Bladder microvascular endothelial cell (primary cell): ENCODE results near the gene PRRT1. TPM values are rescaled to one million over a fixed set of nuclear protein-coding genes. Genes with fewer than 3 reads are reported as not detected.

Experiments used
- total RNA-seq: library from RNA; depleted of rRNA; stranded (reverse); fragments of >200 nt; gene quantifications from 2 replicates; pipeline ENCODE4 v1.2.3, GENCODE V29; 2014

Gene PRRT1
- total RNA-seq: not detected in 2 replicates

DNA sequence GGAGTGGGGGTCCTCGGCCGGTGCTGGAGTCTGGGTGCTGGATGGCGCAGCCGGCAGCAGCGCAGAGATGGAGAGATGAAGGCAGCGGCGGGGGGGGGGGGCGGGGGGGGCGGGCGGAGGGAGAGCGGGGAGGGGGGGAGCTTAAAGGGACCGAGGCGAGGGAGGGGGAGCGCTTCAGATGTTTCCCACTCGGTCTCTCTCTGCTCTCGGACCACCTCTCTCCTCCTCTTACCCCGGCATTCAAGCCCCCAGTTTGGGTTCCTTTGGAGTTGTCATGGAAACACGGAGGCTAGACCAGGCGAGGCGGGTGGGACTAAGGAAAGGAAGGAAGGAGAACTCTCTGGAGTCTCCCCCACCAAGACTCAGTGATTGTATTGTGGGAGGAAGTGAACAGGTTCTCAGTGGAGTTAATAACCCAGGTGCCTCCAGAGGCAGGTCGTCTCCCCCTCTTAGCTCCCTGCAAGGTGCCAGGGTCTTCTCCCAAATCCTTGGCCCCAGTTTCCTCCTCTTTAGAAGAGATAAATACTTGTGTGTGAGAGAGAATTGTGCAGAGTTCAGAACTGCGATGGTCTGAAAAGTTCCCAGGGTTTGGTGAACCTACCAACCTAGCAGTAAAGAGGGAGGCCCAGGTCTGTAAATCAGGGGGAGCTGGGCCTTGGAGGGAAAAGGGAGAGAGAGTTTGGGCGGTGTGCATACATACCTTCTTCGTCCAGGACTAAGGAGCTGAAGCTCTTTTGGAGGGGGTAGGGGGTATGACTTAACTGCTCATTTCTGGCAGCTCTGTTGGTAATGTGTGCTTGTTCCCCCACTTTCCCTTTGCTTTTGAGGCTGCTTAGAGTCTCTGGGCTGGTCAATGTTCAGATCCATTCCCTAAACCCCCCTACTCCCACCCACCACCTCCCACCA is at the start of gene PRRT1:
TSS of gene PRRT1 (minus strand) at position 77 of the 906 bp plus-strand sequence. CDS start 112 bp downstream, outside the sequence.

DNA sequence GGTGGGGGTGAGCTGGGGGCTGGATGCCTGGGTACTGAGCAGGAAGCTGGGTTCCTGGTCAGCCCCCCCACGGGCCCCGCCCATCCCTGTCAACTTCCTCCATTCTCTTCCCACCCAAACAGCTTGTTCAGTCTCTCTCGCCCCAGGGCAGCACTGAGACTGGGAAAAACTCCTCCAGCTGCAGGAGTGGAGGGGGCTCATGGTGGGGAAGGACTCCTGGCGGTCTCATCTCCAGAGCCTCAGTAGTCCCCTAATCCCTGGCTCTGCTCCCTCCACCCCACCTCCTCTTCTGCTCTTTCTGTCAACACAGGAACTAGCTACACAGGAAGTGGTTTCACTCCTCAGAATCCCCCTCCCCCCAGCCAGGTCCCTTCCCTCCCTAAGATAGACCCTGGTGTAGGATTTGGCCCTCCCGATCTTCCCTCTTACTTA is 40.9 kb upstream of the PRRT1 start, which contains the start of gene GPSM3:
TSS of gene GPSM3 (minus strand) at position 36 of the 432 bp plus-strand sequence. CDS start 130 bp downstream, outside the sequence.

DNA sequence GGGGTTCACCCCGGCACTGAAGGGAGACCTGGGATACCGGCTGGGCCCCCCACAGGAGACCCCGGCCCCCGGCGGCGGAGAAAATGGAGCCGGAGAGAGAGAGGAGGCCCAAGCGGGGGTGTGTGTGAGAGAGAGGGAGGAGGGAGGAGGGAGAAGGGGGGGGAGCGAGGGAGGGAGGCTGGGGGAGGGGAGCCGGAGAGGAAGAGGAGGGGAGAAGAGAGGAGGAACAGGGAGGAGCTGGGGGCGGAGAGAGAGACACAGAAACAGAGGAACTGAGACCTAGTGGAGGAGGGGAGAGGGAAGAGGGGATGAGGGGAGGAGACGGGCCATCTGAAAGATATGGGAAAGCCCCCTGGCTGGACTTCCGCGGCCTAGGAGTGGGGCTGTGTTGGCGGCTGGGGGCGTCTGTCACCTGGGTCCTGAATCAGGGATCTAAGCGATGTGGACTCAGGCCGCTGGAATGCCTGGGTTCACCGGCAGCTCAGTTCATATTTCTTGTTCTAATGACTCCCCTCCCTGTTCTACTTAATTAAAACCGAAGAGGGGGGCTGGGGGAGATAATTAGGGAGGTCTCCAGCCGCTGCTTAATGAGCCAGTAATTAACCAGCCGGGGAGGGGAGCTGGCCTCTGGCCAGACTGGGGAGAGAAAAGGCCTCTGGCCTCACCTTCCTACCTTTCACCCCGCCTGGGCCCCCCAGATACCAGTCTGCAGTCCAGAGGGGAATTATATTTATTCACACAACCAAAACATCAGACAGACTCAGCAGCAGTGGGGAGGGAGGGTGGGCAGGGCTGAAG is 38.5 kb upstream of the PRRT1 start, which contains the start of gene PBX2:
TSS of gene PBX2 (minus strand) at position 149 of the 798 bp plus-strand sequence. CDS start 287 bp downstream, outside the sequence.

DNA sequence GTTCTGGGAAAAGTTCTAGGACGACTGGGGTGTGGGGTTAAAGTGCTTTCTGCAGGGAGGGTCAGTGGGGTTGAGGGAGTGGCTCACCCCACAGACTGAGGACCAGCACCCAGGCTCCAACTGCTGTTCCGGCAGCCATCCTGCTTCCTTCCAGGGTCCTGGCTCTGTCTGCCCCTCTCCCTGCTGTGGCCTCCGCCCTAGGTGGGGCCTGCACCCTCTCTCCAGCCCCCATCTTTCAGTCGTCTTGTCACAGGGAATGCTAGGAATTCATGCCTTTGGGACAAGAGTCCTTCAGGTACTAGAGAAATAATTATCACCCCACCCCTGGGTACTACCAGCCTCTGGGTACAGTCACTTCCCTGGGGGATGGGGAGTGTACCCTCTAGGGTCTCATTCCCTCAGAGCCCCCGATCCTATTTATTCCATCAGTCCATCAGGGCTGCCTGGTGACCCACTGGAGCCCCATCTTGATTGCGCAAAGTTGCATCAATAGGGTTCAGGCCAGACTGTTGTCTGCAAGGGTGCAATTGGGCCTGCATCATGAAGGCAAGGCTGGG is 32.4 kb upstream of the PRRT1 start, which contains the start of gene AGER:
TSS of gene AGER (minus strand) at position 170 of the 557 bp plus-strand sequence. CDS start at position 139, 31 bp downstream.

DNA sequence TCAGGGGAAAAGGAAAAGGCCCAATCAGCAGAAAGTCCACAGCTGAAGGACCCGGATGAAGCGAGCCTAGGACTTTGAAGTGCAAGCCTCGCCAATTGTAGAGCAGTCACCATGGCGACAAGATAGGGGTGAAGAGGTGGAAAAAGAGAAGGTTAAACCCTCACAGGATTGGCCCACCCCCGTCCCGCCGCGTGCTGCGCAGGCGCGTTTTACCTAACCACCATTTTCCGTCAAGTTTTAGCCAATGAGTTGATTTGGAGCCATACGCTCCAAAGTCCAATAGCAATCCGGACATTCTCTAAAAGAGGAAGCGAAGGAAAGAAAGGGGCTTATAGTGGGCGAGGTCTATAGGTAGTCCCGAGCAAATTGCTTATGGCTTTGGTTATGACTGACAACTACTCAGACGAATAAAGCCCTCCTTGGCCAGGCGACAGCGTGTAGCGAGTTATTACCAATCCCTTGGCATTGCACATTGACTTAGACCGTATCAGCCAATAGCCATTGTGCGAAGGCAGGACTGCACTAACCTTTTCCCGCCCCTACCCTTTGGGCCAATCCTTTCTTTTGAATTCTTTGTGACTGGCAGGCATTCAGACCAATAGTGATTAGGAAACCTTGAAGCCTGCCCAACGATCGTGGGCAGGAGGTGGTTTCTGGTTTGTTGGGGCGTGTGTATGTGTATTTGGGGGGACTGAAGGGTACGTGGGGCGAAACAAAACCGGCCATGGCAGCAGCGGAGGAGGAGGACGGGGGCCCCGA is 26.2 kb upstream of the PRRT1 start, which contains the start of gene RNF5:
TSS of gene RNF5 (plus strand) at position 618 of the 759 bp plus-strand sequence. CDS start at position 725, 107 bp downstream.

DNA sequence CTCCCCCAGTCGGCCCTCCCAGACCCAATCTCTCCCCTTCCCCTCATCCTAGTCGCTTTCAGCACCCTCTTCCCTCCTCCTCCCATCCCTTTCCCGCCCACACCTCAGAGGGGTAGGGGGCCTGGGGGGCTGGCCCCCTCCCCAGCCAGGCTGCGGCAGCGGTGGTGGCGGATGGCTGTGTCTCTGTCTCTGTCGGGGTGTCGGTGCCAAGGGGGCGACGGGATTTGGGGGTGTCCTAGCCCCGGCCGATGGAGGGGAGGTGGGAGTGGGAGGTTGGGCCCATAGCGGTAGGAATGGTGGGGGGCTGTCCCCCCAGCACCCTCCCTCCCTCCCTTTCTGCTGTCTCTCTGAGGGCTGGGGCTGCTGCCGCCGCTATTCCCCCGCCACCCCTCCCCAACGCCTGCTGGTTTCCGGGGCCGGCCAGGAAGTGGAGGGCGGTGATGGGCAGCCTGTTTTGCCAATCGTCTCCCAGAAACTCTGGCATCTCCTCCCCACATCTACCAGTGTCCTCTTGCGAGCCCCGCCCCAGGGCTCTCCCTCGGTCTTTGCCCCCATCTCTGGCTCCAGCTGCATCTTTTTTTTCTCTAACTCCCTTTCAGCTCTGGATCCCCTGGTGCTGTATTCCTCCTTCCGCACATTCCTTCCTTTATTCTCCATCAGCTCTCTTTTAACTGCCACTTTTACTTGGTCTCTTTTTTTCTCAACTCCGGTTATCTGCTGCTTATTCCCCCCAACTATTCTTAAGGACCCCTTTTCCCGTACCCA is 24.2 kb upstream of the PRRT1 start, which contains the start of gene AGPAT1:
TSS of gene AGPAT1 (minus strand) at position 374 of the 765 bp plus-strand sequence. CDS start 4,588 bp downstream, outside the sequence.

DNA sequence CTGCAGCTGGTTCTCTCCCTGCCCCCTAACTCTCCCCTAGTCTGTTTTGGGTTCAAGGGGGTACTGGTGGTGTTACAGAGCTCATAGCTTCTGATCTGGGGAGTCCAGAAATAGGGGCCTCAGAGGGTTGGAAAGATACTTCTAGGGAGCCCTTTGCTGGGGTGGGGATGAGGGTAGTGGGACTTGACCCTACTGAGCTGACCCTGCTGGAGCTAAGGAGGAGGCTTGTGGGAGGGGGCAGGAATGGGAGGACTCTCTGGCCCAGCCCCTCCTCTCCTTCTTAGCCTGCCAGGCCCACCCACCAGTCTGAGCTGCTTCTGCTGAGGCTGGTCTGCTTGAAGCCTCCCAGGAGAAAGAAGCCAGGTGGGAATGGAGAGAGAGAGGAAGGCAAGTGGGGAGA is 12.6 kb upstream of the PRRT1 start, which contains the start of gene EGFL8:
TSS of gene EGFL8 (plus strand) at position 301 of the 400 bp plus-strand sequence. CDS start 1,571 bp downstream, outside the sequence.

DNA sequence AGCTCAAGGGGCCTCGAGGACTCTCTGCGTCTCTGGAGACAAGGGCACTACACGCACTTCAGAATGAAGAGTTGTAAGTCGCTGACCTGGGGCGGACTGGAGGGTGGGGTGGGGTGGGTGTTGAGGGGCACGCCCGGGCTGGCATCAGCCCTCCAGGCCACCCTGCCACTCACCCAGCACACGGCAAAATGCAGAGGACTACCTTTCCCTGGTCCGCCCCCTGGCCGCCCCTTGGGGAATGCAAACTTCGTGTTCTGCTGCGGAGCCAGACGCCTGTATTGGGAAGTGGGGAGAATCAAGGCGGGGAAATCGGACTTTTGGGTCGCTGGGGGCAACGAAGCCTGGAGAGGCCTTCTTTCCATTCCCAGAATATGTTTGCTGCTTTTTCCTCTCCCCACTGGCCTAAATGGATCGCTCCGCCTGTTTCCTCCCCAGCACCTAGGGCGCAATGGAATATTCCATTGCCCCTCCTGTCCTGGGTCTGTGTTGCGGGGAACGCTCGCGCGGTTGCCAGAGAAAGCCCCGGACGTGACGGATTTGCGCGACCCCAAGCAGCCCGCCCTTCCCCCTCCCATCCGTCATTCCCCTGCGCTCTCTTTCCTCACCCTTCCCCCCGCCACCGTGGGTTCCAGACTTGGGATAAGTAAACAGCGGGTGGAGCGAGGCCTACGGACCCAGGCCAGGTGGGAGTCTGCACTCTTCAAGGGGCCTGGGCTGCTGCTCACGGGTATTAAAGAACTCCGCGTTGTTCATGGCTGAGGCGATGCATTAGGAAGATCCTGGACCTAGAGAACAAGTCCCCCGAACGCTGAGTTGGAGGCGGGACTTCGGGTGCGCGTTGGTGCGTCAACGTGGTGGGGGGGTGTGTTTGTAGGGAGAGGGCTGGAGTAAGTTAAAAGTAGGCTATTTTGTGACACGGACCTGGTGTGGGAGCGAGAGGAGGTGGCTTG is 2.1 kb upstream of the PRRT1 start, which contains the start of gene PPT2:
TSS of gene PPT2 (plus strand) at position 578 of the 950 bp plus-strand sequence. CDS start 454 bp downstream, outside the sequence.

DNA sequence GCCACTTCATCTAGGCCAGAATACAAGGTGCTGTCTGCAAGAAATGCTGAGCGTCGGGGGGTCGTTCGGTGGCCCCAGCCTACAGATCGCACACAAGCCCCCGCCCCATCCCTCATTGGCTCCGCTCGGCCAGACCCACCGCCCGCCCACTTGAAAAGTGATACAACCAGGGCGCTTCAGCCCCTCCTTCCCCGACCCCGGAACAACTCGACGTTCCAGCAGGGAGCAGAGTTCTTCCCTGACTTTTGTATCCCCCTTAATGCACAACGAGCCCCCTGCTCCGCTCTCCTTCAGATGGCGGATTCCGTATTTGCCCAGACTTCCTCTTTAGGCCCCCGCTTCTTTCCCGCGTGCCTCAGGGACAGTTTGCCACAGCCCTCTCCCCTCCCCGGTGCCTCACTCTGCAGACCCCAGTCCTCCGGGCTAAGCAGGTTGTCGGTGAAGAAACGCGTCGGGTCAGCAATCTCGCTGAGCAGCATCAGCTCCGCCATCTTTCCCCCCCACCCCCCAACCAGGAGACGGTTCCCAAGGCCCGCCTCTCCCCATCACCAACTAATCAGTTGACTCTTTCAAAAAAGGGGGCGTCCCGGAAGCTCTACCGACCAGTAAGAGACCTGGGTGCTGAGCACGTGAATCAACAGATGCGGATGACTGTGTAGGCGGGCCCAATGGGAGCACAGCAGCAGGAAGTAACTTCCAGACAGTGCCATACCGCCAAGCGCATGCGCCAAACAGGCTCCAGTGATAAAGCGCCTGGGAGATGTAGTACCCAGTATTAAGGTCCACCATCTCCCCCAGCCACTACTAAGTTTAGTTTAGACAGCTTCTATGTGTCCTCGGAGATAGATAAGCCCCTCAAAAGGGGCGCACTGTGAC is 23.8 kb downstream of the PRRT1 start, which contains the start of gene ATF6B:
TSS of gene ATF6B (minus strand) at position 530 of the 876 bp plus-strand sequence. CDS start at position 491, 39 bp downstream.

DNA sequence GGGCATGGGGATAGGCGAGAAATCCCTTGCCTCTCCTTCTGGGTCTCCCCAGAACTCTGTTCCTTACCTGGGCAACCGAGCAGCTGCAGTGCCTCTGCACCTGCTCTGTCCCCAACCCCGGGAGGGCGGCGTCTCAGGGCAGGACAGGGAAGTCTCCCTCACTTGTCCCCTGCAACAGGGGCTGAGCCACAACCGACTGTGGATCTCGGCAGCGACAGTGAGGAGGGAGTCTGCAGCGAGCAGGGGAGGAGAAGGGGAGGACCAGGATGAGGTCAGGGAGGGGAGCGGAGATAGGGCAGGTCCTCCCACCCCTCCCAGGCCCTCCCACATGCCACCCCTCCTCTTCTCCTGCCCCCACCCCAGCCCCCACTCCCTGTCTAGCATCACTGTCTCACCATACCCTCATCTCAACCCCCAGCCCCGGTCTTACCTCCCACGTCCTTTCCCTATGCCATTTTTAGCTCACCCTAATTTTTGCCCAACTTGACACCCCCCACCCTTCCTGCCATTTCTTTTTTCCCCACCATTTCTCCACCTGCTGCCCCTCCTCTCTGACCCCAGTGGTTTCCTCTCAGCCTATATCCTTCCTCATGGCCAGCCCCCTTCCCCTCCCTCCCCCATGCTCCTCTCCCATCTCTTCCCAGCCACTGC is 42.5 kb downstream of the PRRT1 start, which contains the start of gene TNXB:
TSS of gene TNXB (minus strand) at position 225 of the 651 bp plus-strand sequence. CDS start 11,140 bp downstream, outside the sequence.

Other genes starting within 250 kb of the PRRT1 start
- 1.1 and 5.7 TPM in 2 replicates for gene ZBTB12, start 249.9 kb downstream of the PRRT1 start, total RNA-seq
- not detected in 2 replicates for gene C2, start 224.2 kb downstream of the PRRT1 start, total RNA-seq
- gene CFB, start 205.8 kb downstream of the PRRT1 start, total RNA-seq: 0.97 and 2.5 TPM in 2 replicates
- 76.4 and 90.9 TPM in 2 replicates for gene NELFE, start 193.0 kb downstream of the PRRT1 start, total RNA-seq
- gene SKIC2, start 192.8 kb downstream of the PRRT1 start, total RNA-seq: 32.7 and 40.9 TPM in 2 replicates
- gene DXO, start 179.8 kb downstream of the PRRT1 start, total RNA-seq: 7.3 and 11.4 TPM in 2 replicates
- 1.5 and 3.1 TPM in 2 replicates for gene C4A, start 169.9 kb downstream of the PRRT1 start, total RNA-seq
- 0.97 and 2.5 TPM in 2 replicates for gene C4B, start 137.1 kb downstream of the PRRT1 start, total RNA-seq
- gene CYP21A2, start 113.5 kb downstream of the PRRT1 start, total RNA-seq: not detected in 2 replicates
- 0.49 and 6.1 TPM in 2 replicates for gene TNXB, start 42.6 kb downstream of the PRRT1 start, total RNA-seq
- 13.1 and 22.2 TPM in 2 replicates for gene ATF6B, start 23.7 kb downstream of the PRRT1 start, total RNA-seq
- 4.6 and 7.3 TPM in 2 replicates for gene FKBPL, start 21.7 kb downstream of the PRRT1 start, total RNA-seq
- 30.9 and 89.9 TPM in 2 replicates for gene PPT2, start 2.2 kb upstream of the PRRT1 start, total RNA-seq
- gene EGFL8, start 12.7 kb upstream of the PRRT1 start, total RNA-seq: 0.81 and 2.0 TPM in 2 replicates
- gene AGPAT1, start 24.1 kb upstream of the PRRT1 start, total RNA-seq: 5.3 and 16.7 TPM in 2 replicates
- gene RNF5, start 26.5 kb upstream of the PRRT1 start, total RNA-seq: 33.4 and 34.2 TPM in 2 replicates
- gene AGER, start 32.3 kb upstream of the PRRT1 start, total RNA-seq: 0.44 and 0.81 TPM in 2 replicates
- 27.8 and 56.5 TPM in 2 replicates for gene PBX2, start 38.3 kb upstream of the PRRT1 start, total RNA-seq
- gene GPSM3, start 40.7 kb upstream of the PRRT1 start, total RNA-seq: 3.2 and 4.2 TPM in 2 replicates
- gene NOTCH4, start 72.1 kb upstream of the PRRT1 start, total RNA-seq: 57.3 and 61.4 TPM in 2 replicates
- gene TSBP1, start 220.0 kb upstream of the PRRT1 start, total RNA-seq: not detected in 2 replicates